COLO829 (cell line): ENCODE results near the gene LIPN.
"Not testable (repeated sequence)": the region's sequence is repeated elsewhere in the genome, so short reads cannot be mapped to it uniquely, and the experiment has no call there.

Experiments
- DNase-seq: peaks from one replicate; pipeline ENCODE4 v3.0.0; 2012; ENCODE audit warnings: low spot score

LIPN gene, protein sequence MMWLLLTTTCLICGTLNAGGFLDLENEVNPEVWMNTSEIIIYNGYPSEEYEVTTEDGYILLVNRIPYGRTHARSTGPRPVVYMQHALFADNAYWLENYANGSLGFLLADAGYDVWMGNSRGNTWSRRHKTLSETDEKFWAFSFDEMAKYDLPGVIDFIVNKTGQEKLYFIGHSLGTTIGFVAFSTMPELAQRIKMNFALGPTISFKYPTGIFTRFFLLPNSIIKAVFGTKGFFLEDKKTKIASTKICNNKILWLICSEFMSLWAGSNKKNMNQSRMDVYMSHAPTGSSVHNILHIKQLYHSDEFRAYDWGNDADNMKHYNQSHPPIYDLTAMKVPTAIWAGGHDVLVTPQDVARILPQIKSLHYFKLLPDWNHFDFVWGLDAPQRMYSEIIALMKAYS

DNA sequence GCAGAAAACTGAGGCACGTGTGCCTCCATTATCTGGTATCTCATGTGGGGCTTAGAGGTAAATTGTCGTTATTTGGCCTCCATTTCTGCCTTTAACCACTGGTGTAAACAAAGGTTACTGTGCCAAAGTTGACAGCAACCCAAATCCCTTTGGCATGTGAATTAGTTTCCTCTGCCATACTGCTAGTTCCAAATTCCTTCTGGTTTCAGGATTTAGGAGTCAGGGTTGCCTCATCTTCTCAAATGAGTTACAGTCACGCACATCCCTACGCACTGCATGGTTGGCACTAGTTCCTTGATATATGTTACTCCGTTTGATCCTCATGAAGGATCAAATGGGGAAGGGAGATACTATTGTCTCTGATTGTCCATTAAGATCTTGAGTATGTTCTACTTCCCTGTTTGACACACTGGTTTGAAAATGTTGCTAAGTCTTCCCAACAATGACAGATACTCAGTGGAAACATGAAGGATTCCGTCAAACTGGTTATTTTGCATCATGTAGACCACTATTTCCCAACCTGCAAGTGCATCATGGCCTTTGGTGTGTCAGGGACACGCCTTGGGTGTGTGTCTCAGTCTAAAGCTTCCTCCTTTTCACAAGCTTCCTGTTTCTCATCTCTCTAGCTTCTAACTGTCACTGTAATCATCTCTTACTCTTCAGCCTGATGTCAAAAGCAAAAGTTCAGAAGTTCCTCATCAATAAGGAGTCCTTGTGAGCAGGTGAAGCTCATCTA is at the start of gene LIPN:
LIPN (plus strand) TSS at position 655 of the 736 bp plus-strand sequence. CDS start 1,386 bp downstream, outside the sequence.
- no peak for DNase-seq

DNA sequence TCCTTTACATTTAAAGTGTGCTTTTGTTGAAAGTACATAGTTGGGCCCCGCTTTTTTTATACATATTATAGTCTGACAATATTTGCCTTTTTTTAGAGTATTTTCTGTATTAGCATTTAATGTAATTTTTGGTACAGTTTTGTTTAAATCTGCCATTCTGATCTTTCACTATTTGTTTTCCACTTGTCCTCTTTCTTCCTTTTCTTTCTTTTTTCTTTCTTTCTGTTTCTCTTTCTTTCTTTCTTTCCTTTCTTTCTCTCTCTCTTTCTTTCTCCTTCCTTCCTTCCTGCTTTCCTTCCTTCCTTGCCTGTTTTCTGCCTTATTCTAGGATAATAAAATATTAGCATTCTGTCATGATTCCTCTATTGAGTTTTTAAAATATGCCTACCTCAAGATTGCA is 44.3 kb upstream of the LIPN start:
- DNase-seq, result no peak

DNA sequence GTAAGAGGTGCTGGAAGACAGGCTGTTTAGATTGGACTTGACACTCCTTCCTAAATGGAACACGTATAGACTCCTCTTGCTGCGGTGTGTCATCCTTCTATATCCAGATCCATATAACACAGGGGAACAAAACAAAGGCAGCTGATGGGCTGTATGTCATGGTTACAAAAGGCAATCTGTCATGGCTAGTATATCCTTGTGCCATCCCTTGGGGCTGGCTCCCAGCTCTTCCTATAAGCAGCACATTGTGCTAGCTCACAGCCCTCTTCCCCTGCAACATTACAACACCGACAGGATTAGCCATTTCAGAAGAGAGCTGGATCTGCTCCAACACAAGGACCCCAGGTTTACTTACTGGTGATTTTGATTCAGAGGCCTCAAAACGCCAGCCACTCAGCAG is 38.4 kb upstream of the LIPN start:
- DNase-seq, result no peak

DNA sequence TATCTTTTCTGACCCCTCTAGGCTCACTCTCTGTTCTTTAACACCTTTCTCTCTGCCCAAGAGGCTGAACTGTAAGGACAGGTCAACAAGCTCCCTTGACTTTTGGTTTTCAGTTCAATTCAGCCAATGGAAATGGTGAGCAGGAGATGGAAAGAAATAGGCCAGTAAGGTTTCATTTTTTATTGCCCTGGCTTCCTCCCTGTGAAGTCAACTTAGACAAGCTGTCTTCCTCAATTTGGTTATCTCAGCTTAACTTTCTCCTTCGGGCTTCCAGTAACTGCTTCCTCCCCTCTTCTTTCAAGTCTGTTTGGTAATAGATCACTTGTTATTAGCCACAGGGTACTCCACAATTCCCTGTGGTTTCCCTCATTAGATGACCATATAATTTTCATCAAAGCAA is 34.0 kb upstream of the LIPN start:
- no peak for DNase-seq

DNA sequence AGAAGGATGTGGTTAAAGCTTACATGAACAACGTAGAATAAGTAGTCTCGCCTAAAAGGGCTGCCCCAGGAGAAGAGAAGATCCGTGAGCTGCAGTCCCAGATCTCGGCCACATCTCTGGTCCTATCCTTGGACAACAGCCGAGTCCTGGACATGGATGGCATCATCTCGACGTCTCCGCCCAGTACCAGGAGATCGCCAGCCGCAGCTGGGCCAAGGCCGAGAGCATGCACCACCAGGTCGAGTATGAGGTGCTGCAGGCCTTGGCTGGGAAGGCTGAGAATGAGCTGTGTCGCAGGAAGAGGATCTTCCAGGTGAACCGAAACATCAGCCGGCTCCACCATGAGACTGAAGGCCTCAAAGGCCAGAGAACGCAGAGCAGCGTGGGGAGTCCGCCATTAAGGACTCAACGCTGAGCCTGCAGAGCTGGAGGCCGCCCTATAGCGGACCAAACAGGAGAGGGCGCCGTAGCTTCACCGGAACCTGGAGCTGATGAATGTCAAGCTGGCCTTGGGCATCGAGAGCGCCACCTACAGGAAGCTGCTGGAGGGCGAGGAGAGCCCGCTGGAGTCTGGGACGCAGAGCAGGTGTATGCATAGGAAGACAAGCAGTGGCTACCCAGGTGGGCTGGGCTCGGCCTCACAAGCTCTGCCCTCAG is 31.6 kb upstream of the LIPN start:
- DNase-seq, result no peak

DNA sequence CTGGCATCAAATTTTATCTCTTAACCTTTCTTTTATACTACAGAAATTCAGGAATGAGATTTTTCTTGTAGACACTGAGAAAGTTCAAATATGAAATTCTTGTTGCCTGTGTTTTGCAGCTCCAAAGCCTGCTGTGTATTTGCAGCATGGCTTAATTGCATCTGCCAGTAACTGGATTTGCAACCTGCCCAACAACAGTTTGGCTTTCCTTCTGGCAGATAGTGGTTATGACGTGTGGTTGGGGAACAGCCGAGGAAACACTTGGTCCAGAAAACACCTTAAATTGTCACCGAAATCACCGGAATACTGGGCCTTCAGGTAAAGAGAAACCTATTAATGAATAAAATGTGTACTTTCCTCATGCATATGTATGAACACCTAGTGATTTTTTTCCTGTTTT is 29.0 kb upstream of the LIPN start:
- no peak for DNase-seq

DNA sequence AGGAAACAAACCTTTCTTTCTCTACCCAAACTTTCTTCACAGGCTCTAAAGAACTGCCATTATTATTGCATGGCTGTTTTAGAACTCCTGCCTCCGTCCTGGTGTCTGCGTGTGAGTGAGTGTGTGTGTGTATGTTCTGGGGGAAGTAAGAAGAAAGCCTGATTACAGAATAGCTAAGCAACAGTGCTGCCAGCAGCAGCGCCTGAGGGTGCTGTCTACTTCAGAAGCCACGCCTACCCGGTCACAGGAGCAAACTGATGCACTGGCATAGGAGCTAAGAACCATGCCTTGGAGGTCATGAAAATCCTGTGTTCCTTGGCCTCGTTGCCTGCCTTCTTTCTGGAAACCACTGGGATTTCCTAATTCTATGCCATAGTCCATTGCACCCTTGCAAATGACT is 28.5 kb upstream of the LIPN start:
- no peak for DNase-seq

DNA sequence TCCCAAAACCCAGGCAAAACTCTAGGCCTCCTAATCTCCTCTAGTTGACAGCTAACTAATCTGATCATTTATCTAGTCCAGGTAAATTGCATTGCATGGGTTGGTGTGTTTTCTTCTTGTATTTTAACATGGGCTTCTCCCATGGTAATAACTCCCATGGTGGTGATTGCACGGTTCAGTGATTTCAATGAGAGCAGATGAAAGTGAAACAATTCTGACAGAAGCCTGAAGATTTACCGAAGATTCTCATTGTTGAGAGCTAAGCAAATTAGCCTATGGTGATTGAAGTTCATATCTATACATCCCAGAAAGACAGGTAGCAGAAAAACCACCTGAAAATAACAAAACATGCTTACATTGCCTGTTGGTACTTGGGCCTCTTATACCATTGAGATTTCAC is 26.6 kb upstream of the LIPN start:
- DNase-seq, result no peak

DNA sequence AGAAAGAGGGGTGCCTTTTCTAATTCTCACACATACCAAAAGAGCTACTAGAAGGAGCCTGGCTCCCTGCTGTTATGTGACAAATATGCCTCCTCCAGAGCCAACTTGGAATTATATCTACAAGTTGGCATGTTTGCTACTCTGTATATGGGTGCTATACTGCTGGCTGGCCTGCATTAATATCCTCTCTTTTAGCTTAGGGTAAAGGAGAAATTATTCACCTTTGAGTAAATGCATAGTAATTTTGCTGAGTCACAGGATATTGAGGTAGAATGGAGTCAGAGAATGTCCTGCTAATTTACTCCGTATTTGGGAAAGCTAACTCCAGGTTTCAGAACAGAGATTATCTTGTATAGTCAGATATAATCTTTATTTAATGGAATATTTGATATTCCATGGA is 24.2 kb upstream of the LIPN start:
- DNase-seq, result no peak

DNA sequence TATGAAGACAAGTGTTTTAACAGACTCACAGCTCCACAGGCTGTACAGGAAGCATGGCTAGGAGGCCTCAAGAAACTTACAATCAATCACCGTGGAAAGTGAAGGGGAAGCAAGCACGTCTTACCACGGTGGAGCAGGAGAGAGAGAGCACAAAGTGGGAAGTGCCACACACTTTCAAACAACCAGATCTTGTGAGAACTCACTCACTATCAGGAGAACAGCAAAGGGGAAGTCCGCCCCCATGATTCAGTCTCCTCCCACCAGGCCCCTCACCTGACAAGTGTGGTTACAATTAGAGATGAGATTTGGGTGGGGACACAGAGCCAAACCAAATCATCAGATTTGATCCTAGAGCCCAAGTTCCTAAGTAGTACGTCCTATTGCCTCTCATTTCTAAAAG is 17.9 kb upstream of the LIPN start:
- DNase-seq, result not testable (repeated sequence)

DNA sequence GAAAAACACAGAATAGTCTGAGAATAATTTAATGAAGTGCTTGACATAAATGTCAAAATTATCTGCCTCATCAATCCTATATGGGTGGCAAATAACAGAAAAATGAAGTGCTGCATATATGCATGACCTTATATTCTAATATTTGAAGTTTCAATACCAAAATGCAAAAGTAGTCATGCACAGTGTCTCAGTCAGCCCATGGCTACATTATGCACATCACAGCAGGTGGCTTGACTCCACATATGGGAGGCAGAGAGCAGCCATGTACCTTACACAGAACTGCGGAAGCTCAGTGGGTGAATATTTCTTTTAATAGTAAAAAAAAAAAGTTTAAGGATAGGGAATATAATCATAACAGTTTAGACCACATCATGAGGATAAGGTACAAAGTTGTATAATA is 17.4 kb upstream of the LIPN start:
- no peak for DNase-seq

DNA sequence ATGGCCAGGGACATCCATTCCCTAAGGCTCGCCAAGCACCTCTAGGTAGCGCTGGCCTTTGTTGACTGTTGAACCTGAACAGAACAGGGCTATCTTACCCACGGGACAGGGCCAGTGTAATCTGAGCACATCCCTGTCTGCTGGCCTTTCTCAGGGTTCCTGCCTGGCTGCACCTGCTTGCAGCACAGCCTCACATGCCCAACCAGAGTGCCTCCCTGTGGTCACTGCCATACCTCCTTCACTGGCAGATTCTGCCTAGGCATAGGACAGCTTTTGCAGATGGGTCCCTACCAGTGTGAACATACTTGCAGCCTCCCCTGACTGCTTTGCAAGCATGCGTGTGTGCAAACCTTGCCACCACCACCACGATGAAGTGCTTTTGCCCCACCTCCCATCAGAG is 15.8 kb upstream of the LIPN start:
- DNase-seq, result no peak

DNA sequence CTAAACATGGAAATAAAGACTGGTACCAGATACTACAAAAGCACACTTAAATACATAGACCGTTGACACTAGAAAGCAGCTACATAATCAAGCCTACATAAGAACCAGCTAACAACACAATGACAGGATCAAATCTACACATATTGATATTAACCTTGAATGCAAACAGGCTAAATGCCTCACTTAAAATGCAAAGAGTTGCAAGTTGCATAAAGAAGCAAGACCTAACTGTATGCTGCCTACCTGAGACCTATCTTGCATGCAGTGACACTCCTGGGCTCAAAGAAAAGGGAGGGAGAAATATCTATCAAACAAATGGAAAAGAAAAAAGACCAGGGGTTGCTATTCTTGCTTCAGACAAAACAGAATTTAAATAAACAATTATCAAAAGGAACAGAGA is 14.2 kb upstream of the LIPN start:
- DNase-seq, result no peak

DNA sequence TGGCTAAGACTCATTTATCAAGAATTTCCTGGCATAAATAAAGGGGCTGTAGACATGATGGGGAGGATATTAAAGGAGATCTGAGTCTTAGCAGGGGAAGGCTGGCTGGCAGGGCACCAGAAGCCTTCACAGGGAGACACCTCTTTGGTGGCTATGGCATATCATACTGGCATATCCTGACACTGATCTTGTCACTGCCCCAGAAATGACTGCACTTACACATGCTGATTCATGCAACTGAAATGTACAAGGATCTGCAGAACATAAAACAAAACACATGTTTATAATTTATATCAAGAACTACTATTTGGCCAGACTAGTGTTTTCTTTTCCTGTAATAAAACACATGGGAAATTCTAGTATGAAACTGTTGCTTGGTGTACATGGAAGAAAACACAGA is 5.5 kb upstream of the LIPN start:
- DNase-seq, result no peak

DNA sequence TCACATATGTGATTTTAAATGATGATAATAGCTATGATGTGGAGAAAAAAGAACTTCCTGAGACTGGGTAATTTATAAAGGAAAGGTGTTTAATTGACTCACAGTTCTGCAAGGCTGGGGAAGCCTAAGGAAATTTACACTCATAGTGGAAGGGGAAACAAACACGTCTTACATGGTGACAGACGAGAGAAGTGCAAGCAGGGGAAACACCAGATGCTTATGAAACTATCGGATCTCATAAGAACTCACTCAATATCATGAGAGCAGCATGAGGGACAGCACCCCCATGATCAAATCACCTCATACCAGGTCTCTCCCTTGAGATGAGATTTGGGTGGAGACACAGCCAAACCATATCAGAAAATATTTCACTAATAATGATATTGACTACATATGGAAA is 4.1 kb upstream of the LIPN start:
- DNase-seq, result no peak

DNA sequence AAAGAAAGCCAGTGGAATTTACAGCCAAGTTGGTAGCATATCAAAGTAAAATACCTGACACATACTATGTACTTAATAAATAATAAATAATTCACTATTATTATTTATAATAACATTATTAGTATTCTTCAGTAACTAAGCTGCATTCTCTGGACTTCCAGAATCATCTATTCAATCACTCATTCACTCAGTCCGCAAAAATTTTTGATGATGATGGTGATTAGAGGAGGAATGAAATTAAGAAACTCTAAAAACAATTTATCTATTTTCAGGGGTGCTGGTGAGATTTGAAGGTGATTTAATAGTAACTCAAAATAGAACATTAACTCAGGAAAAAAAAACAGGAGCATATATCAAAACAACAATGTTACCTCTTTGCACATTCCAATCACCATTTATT is 3.2 kb upstream of the LIPN start:
- DNase-seq, result no peak

DNA sequence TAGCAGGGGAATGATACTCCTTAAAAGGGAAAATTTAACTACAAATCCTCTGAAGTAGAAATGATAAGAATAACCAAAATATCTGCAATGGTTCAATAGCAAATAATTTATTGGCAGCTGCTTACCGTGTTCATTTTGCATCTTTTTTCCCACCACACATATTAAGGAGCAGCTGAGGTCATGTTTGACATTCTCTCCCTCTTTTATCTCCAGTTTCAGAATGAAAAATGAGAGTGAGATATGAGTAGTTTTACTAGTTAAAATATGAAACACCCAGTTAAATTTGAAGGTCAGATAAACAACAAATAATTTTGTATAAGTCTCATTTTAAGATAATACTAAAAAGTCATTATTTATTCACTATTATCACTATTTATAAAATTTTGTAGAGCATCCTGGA is 3.1 kb downstream of the LIPN start:
- DNase-seq, result no peak

DNA sequence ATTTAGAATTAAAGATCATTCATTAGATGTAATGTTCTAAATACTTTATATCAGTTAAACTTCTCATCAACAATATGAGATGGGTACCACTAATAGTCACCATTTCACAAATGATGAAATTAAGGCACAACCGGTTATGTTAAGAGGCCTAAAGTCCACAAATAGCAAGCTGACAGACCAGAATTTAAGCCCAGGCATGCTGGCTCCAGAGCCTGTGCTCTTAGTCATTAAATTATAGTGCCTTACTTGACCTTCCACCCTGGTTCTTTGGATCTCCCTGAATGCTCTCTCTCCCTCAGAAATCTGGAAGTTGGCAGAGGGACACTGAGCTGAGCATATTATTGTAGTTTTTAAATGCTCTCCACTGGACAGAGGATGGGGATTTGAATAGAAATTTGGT is 3.6 kb downstream of the LIPN start:
- DNase-seq, result no peak

DNA sequence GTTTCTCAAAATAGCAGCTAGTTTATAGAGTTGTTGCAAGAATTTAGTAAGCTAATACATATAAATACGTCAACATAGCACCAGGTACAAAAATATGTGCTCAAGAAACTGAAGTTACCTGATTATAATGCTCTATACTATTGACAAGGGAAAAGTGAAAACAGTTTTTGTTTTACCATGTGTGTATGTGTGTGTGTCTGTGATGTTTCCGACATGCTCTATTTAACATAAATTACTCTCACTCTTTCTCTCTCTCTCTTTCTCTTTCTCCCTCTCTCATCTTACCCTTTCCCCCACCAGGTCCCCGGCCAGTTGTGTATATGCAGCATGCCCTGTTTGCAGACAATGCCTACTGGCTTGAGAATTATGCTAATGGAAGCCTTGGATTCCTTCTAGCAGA is 4.3 kb downstream of the LIPN start:
- no peak for DNase-seq

DNA sequence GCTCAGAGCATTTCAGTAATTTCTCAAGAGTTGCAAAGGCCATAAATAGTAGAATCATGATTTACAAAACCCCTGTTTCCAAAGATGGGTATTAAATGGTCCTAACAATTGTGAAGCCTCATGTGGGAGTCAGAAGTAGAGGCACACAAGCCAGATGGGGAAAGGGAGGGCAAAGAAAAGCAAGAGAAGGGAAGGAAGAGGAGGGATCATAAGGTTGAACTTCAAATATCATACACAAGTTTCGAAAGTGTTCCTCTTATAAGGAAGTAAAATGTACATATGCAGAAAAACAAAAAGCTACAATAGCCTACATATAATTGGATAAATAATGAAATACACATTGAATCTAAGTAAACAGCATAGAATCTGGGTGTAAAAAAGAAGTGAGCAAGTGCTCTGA is 6.0 kb downstream of the LIPN start:
- no peak for DNase-seq

DNA sequence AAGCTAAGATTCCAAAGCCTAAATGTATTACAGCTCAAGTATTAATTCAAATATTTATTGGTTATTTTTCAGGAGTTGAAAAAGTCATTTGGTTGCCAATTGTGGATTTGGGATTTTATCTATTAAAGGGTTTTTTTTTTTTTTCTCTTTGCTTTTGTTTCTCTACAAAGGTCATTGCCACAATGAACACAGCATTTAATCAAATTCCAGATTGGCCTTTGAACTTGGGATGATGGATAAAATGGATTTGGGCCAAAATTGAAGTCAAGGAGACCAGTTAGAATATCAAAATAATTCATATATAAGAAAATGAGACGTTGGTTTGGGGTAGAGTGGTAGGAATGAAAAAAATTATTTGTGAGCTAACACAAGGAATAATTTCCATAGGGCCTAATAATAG is 9.6 kb downstream of the LIPN start:
- no peak for DNase-seq

DNA sequence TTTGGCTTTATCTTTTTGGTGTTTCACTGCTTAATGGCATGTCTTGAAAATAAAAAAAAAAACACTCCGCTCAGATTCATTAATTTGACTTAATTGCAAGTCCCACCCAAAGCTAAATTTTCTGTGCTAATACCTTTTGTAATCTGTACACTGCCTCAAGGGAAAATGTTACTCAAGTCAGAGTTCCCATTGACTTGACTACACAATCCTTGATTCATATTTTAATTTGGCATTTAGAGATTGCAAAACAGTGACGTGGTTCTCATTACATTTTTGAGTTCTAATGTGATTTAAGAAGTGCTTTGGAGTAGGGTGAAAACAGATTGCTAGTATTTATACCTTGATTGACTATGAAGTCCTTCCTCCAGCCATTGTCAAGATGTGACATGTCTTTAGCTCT is 21.4 kb downstream of the LIPN start:
- DNase-seq, result no peak

DNA sequence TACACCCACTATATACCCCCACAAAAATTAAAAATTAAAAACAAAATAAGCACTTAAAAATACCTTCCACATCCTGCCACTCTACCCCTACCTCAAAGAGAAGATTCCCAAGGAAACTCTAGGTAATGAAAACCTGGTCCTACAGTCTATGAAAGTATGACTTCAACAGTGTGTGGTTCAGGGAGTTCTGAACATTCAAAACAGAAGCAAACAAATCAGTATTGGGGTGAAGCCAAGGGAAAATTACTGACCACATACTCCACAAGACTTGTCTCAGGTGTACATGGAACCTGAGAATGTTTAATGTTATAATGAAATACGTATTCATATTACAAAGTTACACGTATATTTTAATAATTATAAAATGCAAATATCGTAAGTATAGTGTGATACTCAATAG is 22.4 kb downstream of the LIPN start:
- no peak for DNase-seq
